ENCODE measurements around the gene PYGO2. TPM values are rescaled to one million over a fixed set of nuclear protein-coding genes. Genes with fewer than 3 reads are reported as not detected.
"Not testable (repeated sequence)": the region's sequence is repeated elsewhere in the genome, so short reads cannot be mapped to it uniquely, and the experiment has no call there.

PYGO2 gene
- total and polyA plus RNA-seq, 2 donors, result 15.3 to 24.5 TPM

GRCh38 chr1:154911691-154912550, 49.7 kb downstream of the PYGO2 start:
- H3K36me3 ChIP-seq (ENCODE audit: control insufficient read depth in 2 of 2, insufficient read depth in 2 of 2, low read length in 1 of 2), result peaks cover 0 to 2% of the 10 kb centered on the region in 2 donors
- no peaks in the 10 kb centered on the region for H3K27me3 ChIP-seq (ENCODE audit: control insufficient read depth in 2 of 2, insufficient read depth in 1 of 2, low read length in 1 of 2)
- peaks cover 0 to 8% of the 10 kb centered on the region in 2 donors for H3K9me3 ChIP-seq (ENCODE audit: control insufficient read depth in 2 of 2, insufficient read depth in 1 of 2, low read length in 1 of 2)
- DNase-seq (ENCODE audit: low read depth in 6 of 9, low spot score in 9 of 9), result no peak
- H3K4me1 ChIP-seq (ENCODE audit: control insufficient read depth in 2 of 2, insufficient read depth in 2 of 2, low read length in 2 of 2), result no peaks in the 10 kb centered on the region
- H3K4me3 ChIP-seq (ENCODE audit: low read length in 2 of 2), result no peak overlapping the region
- WGBS, result 95% methylated on average over 8 of the region's 8 CpGs
- H3K27ac ChIP-seq (ENCODE audit: low read depth in 1 of 2, low read length in 1 of 2), result no peak overlapping the region

- WGBS, result 98% methylated on average over 5 of the region's 5 CpGs
- H3K36me3 ChIP-seq (ENCODE audit: control insufficient read depth in 2 of 2, insufficient read depth in 2 of 2, low read length in 1 of 2), result no peaks in the 10 kb centered on the region
- H3K4me3 ChIP-seq (ENCODE audit: low read length in 2 of 2), result no peak overlapping the region
- no peaks in the 10 kb centered on the region for H3K27me3 ChIP-seq (ENCODE audit: control insufficient read depth in 2 of 2, insufficient read depth in 1 of 2, low read length in 1 of 2)
- no peak for DNase-seq (ENCODE audit: low read depth in 6 of 9, low spot score in 9 of 9)
- peaks cover 0 to 10% of the 10 kb centered on the region in 2 donors for H3K9me3 ChIP-seq (ENCODE audit: control insufficient read depth in 2 of 2, insufficient read depth in 1 of 2, low read length in 1 of 2)
- no peaks in the 10 kb centered on the region for H3K4me1 ChIP-seq (ENCODE audit: control insufficient read depth in 2 of 2, insufficient read depth in 2 of 2, low read length in 2 of 2)
- H3K27ac ChIP-seq (ENCODE audit: low read depth in 1 of 2, low read length in 1 of 2), result no peak overlapping the region
Measured at GRCh38 chr1:154910851-154911250, 50.7 kb downstream of the PYGO2 start.

- over 99% methylated on average over 5 of the region's 5 CpGs for WGBS
- no peaks in the 10 kb centered on the region for H3K27me3 ChIP-seq (ENCODE audit: control insufficient read depth in 2 of 2, insufficient read depth in 1 of 2, low read length in 1 of 2)
- no peak for DNase-seq (ENCODE audit: low read depth in 6 of 9, low spot score in 9 of 9)
Measured at GRCh38 chr1:154908937-154909336, 52.6 kb downstream of the PYGO2 start.

GRCh38 chr1:154908129-154908528, 53.5 kb downstream of the PYGO2 start:
- peaks cover 0 to 10% of the 10 kb centered on the region in 2 donors for H3K9me3 ChIP-seq (ENCODE audit: control insufficient read depth in 2 of 2, insufficient read depth in 1 of 2, low read length in 1 of 2)
- DNase-seq (ENCODE audit: low read depth in 6 of 9, low spot score in 9 of 9); H3K36me3 ChIP-seq (ENCODE audit: control insufficient read depth in 2 of 2, insufficient read depth in 2 of 2, low read length in 1 of 2); H3K4me3 ChIP-seq (ENCODE audit: low read length in 2 of 2); H3K27me3 ChIP-seq (ENCODE audit: control insufficient read depth in 2 of 2, insufficient read depth in 1 of 2, low read length in 1 of 2); H3K27ac ChIP-seq (ENCODE audit: low read depth in 1 of 2, low read length in 1 of 2); H3K4me1 ChIP-seq (ENCODE audit: control insufficient read depth in 2 of 2, insufficient read depth in 2 of 2, low read length in 2 of 2): not testable (repeated sequence)
- WGBS, result 92% methylated on average over 3 of the region's 3 CpGs

More at GRCh38 chr1:154908937-154909336, 52.6 kb downstream of the PYGO2 start:
- Histone ChIP-seq H3K4me3 (ENCODE audit: low read length in 2 of 2) (no peak overlapping the region), H3K36me3 (ENCODE audit: control insufficient read depth in 2 of 2, insufficient read depth in 2 of 2, low read length in 1 of 2) (no peaks in the 10 kb centered on the region), H3K27ac (ENCODE audit: low read depth in 1 of 2, low read length in 1 of 2) (no peak overlapping the region), H3K9me3 (ENCODE audit: control insufficient read depth in 2 of 2, insufficient read depth in 1 of 2, low read length in 1 of 2) (peaks cover 0 to 10% of the 10 kb centered on the region in 2 donors), H3K4me1 (ENCODE audit: control insufficient read depth in 2 of 2, insufficient read depth in 2 of 2, low read length in 2 of 2) (no peaks in the 10 kb centered on the region)

Other genes with a start within 250 kb of the PYGO2 start
- gene KCNN3, start 91.5 kb downstream of the PYGO2 start, total RNA-seq, result 1.8 TPM
- gene KCNN3, start 91.5 kb downstream of the PYGO2 start, polyA plus RNA-seq, result 0.64 TPM
- 14.7 TPM for gene PMVK, start 25.1 kb downstream of the PYGO2 start, total RNA-seq
- gene PMVK, start 25.1 kb downstream of the PYGO2 start, polyA plus RNA-seq, result 27.5 TPM
- gene PBXIP1, start 5.7 kb downstream of the PYGO2 start, total RNA-seq, result 91.5 TPM
- 104 TPM for gene PBXIP1, start 5.7 kb downstream of the PYGO2 start, polyA plus RNA-seq
- 30.5 TPM for gene SHC1, start 9.0 kb upstream of the PYGO2 start, total RNA-seq
- 66.7 TPM for gene SHC1, start 9.0 kb upstream of the PYGO2 start, polyA plus RNA-seq
- gene CKS1B, start 12.9 kb upstream of the PYGO2 start, total RNA-seq, result 113 TPM
- gene CKS1B, start 12.9 kb upstream of the PYGO2 start, polyA plus RNA-seq, result 32.8 TPM
- gene FLAD1, start 21.6 kb upstream of the PYGO2 start, total RNA-seq, result 26.7 TPM
- gene FLAD1, start 21.6 kb upstream of the PYGO2 start, polyA plus RNA-seq, result 34.8 TPM
- gene LENEP, start 31.8 kb upstream of the PYGO2 start, total RNA-seq, result 0.09 TPM
- gene LENEP, start 31.8 kb upstream of the PYGO2 start, polyA plus RNA-seq, result 0.16 TPM
- 12.1 TPM for gene ZBTB7B, start 41.0 kb upstream of the PYGO2 start, total RNA-seq
- gene ZBTB7B, start 41.0 kb upstream of the PYGO2 start, polyA plus RNA-seq, result 21.9 TPM
- gene DCST2, start 72.0 kb upstream of the PYGO2 start, total RNA-seq, result 0.24 TPM
- gene DCST2, start 72.0 kb upstream of the PYGO2 start, polyA plus RNA-seq, result 7.8 TPM
- gene DCST1, start 72.0 kb upstream of the PYGO2 start, total RNA-seq, result not detected
- gene DCST1, start 72.0 kb upstream of the PYGO2 start, polyA plus RNA-seq, result not detected
- gene ADAM15, start 89.5 kb upstream of the PYGO2 start, total RNA-seq, result 12.2 TPM
- 91.5 TPM for gene ADAM15, start 89.5 kb upstream of the PYGO2 start, polyA plus RNA-seq
- gene EFNA4, start 102.0 kb upstream of the PYGO2 start, total RNA-seq, result 4.9 TPM
- gene EFNA4, start 102.0 kb upstream of the PYGO2 start, polyA plus RNA-seq, result 7.4 TPM
- gene EFNA3, start 117.1 kb upstream of the PYGO2 start, total RNA-seq, result 2.1 TPM
- gene EFNA3, start 117.1 kb upstream of the PYGO2 start, polyA plus RNA-seq, result 3.4 TPM
- gene EFNA1, start 166.1 kb upstream of the PYGO2 start, total RNA-seq, result 14.5 TPM
- gene EFNA1, start 166.1 kb upstream of the PYGO2 start, polyA plus RNA-seq, result 52.6 TPM
- 25.7 TPM for gene SLC50A1, start 174.1 kb upstream of the PYGO2 start, total RNA-seq
- gene SLC50A1, start 174.1 kb upstream of the PYGO2 start, polyA plus RNA-seq, result 54.5 TPM
- 34.0 TPM for gene DPM3, start 178.7 kb upstream of the PYGO2 start, total RNA-seq
- gene DPM3, start 178.7 kb upstream of the PYGO2 start, polyA plus RNA-seq, result 155 TPM
- gene KRTCAP2, start 211.5 kb upstream of the PYGO2 start, total RNA-seq, result 97.7 TPM
- 223 TPM for gene KRTCAP2, start 211.5 kb upstream of the PYGO2 start, polyA plus RNA-seq
- 1.9 TPM for gene TRIM46, start 212.1 kb upstream of the PYGO2 start, total RNA-seq
- gene TRIM46, start 212.1 kb upstream of the PYGO2 start, polyA plus RNA-seq, result 4.3 TPM
- gene THBS3, start 246.1 kb upstream of the PYGO2 start, total RNA-seq, result 7.6 TPM
- 46.1 TPM for gene THBS3, start 246.1 kb upstream of the PYGO2 start, polyA plus RNA-seq
- gene MTX1, start 246.9 kb upstream of the PYGO2 start, total RNA-seq, result 35.1 TPM
- gene MTX1, start 246.9 kb upstream of the PYGO2 start, polyA plus RNA-seq, result 36.8 TPM